RWPE2 (cell line): Measurements from ENCODE around the gene CCDC174.

Experiments
- ATAC-seq: fragments of 200-7000 bp; cut with Tn5 transposase; 3 replicates; pipeline ENCODE4 v1.9.1; 2021; ENCODE audit warnings: low read depth
- DNase-seq: peaks from one replicate; pipeline ENCODE4 v3.0.0-alpha.2; 2020; ENCODE audit warnings: low spot score
- H3K27ac ChIP-seq: fragments of 450-650 bp; 2 replicates; pipeline ENCODE4 v1.5.1; 2017; ENCODE audit warnings: mild to moderate bottlenecking; ENCODE audit not compliant: poor library complexity, severe bottlenecking
- H3K27me3 ChIP-seq: fragments of 250-450 bp; sonication (Bioruptor Pico); 2 replicates; pipeline ENCODE4 v1.5.1; 2021; ENCODE audit warnings: mild to moderate bottlenecking, moderate library complexity; ENCODE audit not compliant: insufficient read depth, poor library complexity, severe bottlenecking
- H3K36me3 ChIP-seq: fragments of 250-450 bp; sonication (Bioruptor Pico); 2 replicates; pipeline ENCODE4 v1.5.1; 2020; ENCODE audit warnings: low read depth, mild to moderate bottlenecking, moderate library complexity
- H3K4me1 ChIP-seq: fragments of 250-450 bp; sonication (Bioruptor Pico); 2 replicates; pipeline ENCODE4 v1.5.1; 2021; ENCODE audit warnings: mild to moderate bottlenecking, moderate library complexity; ENCODE audit not compliant: insufficient read depth, poor library complexity, severe bottlenecking
- H3K4me3 ChIP-seq: fragments of 250-450 bp; sonication (Bioruptor Pico); 2 replicates; pipeline ENCODE4 v1.5.1; 2021; ENCODE audit warnings: mild to moderate bottlenecking, moderate library complexity; ENCODE audit not compliant: severe bottlenecking
- H3K9me3 ChIP-seq: fragments of 250-450 bp; sonication (Bioruptor Pico); 2 replicates; pipeline ENCODE4 v1.5.1; 2021; ENCODE audit warnings: mild to moderate bottlenecking, moderate library complexity; ENCODE audit not compliant: severe bottlenecking
- CTCF ChIP-seq: fragments of 450-650 bp; IDR thresholded peaks from one replicate; pipeline ENCODE4 v1.5.1; 2017; ENCODE audit warnings: mild to moderate bottlenecking, moderate library complexity; ENCODE audit not compliant: poor library complexity, severe bottlenecking

CCDC174 gene

GRCh38 chr3:14691719-14692118 lies 40.2 kb downstream of the CCDC174 start:
- Histone ChIP-seq H3K27ac (no peak overlapping the region), H3K36me3 (no peaks in the 10 kb centered on the region), H3K9me3 (no peaks in the 10 kb centered on the region), H3K4me3 (no peak overlapping the region), H3K4me1 (no peaks in the 10 kb centered on the region), H3K27me3 (peaks cover 9% of the 10 kb centered on the region)
- DNase-seq (no peak), ATAC-seq (no peak)
- TF ChIP-seq CTCF = no peak

GRCh38 chr3:14698601-14699244 lies 47.2 kb downstream of the CCDC174 start:
- Histone ChIP-seq H3K27ac (no peak overlapping the region), H3K36me3 (no peaks in the 10 kb centered on the region), H3K4me3 (no peak overlapping the region), H3K27me3 (peaks cover 4% of the 10 kb centered on the region), H3K4me1 (no peaks in the 10 kb centered on the region), H3K9me3 (no peaks in the 10 kb centered on the region)
- DNase-seq (no peak), ATAC-seq (no peak)
- no peak for TF ChIP-seq CTCF

GRCh38 chr3:14699643-14700042 lies 48.1 kb downstream of the CCDC174 start:
- no peak for DNase-seq
- no peaks in the 10 kb centered on the region for H3K36me3 ChIP-seq

DNA sequence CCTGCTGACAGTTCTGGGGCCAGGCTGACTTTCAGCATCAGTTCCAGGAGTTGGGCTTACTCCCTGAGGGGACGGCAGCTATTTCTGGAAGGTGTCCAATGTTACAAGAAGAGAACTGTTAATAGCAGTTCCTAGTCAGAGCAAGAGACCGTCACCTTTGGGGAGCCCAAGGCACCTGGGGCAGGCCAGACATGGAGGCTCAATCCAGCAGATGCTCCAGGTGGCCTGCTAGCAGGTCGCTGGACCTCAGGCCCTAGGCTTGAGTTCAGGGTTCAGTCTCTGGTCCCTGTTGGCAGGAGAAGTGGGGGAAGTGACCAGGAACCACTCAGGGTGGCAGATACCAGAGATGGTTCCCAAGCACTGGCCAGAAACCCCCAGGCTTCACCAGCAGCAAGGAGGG lies 49.3 kb downstream of the CCDC174 start:
- Histone ChIP-seq H3K4me1 (no peaks in the 10 kb centered on the region), H3K27ac (no peak overlapping the region), H3K9me3 (no peaks in the 10 kb centered on the region), H3K27me3 (peaks cover 4% of the 10 kb centered on the region), H3K4me3 (no peak overlapping the region), H3K36me3 (no peaks in the 10 kb centered on the region)
- DNase-seq = no peak
- ATAC-seq = no peak
- TF ChIP-seq CTCF = no peak

More at GRCh38 chr3:14699643-14700042, 48.1 kb downstream of the CCDC174 start:
- ATAC-seq = no peak
- H3K4me3 ChIP-seq = no peak overlapping the region
- H3K4me1 ChIP-seq = no peaks in the 10 kb centered on the region
- H3K9me3 ChIP-seq = no peaks in the 10 kb centered on the region
- H3K27me3 ChIP-seq = peaks cover 4% of the 10 kb centered on the region
- H3K27ac ChIP-seq = no peak overlapping the region
- TF ChIP-seq CTCF = no peak

GRCh38 chr3:14701676-14702075 lies 50.1 kb downstream of the CCDC174 start:
- Histone ChIP-seq H3K4me1 (no peaks in the 10 kb centered on the region), H3K27ac (no peak overlapping the region), H3K36me3 (no peaks in the 10 kb centered on the region), H3K27me3 (peaks cover 4% of the 10 kb centered on the region), H3K9me3 (no peaks in the 10 kb centered on the region), H3K4me3 (no peak overlapping the region)
- TF ChIP-seq CTCF = no peak
- no peak for DNase-seq
- ATAC-seq = no peak
